Measurements from ENCODE around the gene USP24. TPM values are rescaled to one million over a fixed set of nuclear protein-coding genes. Genes with fewer than 3 reads are reported as not detected.

The USP24 gene
- total RNA-seq, 1 experiment from 2014 or later = 35.3 TPM

GRCh38 chr1:55168353-55168752 lies 46.8 kb downstream of the USP24 start:
- no peak overlapping the region for H3K4ac ChIP-seq (ENCODE audit: low read depth, low read length)
- H4K8ac ChIP-seq (replicated peaks; ENCODE audit: insufficient read length, low read depth, low read length) = no peak overlapping the region
- peak overlapping the region in 1 of 2 experiments; percentile 36; a peak in 2 of 5 replicates for H3K4me3 Mint-ChIP-seq
- H3K4me1 ChIP-seq (ENCODE audit: insufficient read depth, low read length) = peaks cover 4% of the 10 kb centered on the region; the same call in 1 of the 2 replicates
- H3K4me1 Mint-ChIP-seq = peaks cover 24 to 35% of the 10 kb centered on the region in 2 experiments
- no CpG with 5 or more reads among the region's 4 CpGs for WGBS (ENCODE audit: extremely low coverage, insufficient read length, low lambda C conversion rate)
- H3K4me2 ChIP-seq (ENCODE audit: insufficient read depth, insufficient read length, low read length) = no peak overlapping the region
- H3K14ac ChIP-seq (ENCODE audit: insufficient read depth, low read length) = no peak overlapping the region
- H3K9me3 Mint-ChIP-seq = no peaks in the 10 kb centered on the region
- no peak overlapping the region for H3K9ac ChIP-seq (ENCODE audit: extremely low read depth, insufficient read length, low read length)
- H3K9me3 ChIP-seq (ENCODE audit: control insufficient read depth, low read depth, low read length) = no peaks in the 10 kb centered on the region
- no peaks in the 10 kb centered on the region for H3K27me3 ChIP-seq (ENCODE audit: insufficient read depth, low read length)
- H2BK12ac ChIP-seq (ENCODE audit: insufficient read length, low read depth, low read length) = no peak overlapping the region
- H3T11ph ChIP-seq (ENCODE audit: low read length) = no peak overlapping the region
- H3K36me3 Mint-ChIP-seq (ENCODE audit: insufficient read depth in 1 of 3, low read depth in 3 of 3) = peaks cover 12 to 29% (median 19%) of the 10 kb centered on the region in 3 experiments; a peak in 6 of 7 replicates
- TF ChIP-seq, protein P1, sequence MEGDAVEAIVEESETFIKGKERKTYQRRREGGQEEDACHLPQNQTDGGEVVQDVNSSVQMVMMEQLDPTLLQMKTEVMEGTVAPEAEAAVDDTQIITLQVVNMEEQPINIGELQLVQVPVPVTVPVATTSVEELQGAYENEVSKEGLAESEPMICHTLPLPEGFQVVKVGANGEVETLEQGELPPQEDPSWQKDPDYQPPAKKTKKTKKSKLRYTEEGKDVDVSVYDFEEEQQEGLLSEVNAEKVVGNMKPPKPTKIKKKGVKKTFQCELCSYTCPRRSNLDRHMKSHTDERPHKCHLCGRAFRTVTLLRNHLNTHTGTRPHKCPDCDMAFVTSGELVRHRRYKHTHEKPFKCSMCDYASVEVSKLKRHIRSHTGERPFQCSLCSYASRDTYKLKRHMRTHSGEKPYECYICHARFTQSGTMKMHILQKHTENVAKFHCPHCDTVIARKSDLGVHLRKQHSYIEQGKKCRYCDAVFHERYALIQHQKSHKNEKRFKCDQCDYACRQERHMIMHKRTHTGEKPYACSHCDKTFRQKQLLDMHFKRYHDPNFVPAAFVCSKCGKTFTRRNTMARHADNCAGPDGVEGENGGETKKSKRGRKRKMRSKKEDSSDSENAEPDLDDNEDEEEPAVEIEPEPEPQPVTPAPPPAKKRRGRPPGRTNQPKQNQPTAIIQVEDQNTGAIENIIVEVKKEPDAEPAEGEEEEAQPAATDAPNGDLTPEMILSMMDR (conservative IDR thresholded peaks at IDR 0.05) = no peak
- H3K56ac ChIP-seq (ENCODE audit: insufficient read length, low read depth, low read length) = no peak overlapping the region
- no peak overlapping the region for H3K23ac ChIP-seq (ENCODE audit: insufficient read length, low read depth, low read length)
- no peak overlapping the region for H4K5ac ChIP-seq (ENCODE audit: insufficient read length, low read depth, low read length)
- H2BK120ac ChIP-seq (ENCODE audit: low read depth, low read length, poor library complexity, severe bottlenecking) = no peak overlapping the region
- H2BK5ac ChIP-seq (ENCODE audit: insufficient read length, low read length) = no peak overlapping the region
- H2BK15ac ChIP-seq (ENCODE audit: low read depth, low read length) = no peak overlapping the region
- H3K79me2 ChIP-seq (ENCODE audit: insufficient read depth, low read length) = no peaks in the 10 kb centered on the region
- peak; percentile 75 for DNase-seq
- H3K27ac ChIP-seq (ENCODE audit: insufficient read length, low read depth, low read length) = no peak overlapping the region
- H3K27me3 Mint-ChIP-seq (ENCODE audit: low read depth) = no peaks in the 10 kb centered on the region
- no peak overlapping the region for H2AK5ac ChIP-seq (ENCODE audit: insufficient read length, low read length)
- H4K91ac ChIP-seq (ENCODE audit: insufficient read length, low read depth, low read length) = no peak overlapping the region
- H4K20me1 ChIP-seq (ENCODE audit: control insufficient read depth, insufficient read depth, insufficient read length) = no peaks in the 10 kb centered on the region
- H2AFZ ChIP-seq (ENCODE audit: low read length) = no peak overlapping the region
- H3K23me2 ChIP-seq (ENCODE audit: insufficient read length, low read depth, low read length, poor library complexity, severe bottlenecking) = no peaks in the 10 kb centered on the region
- H3K27ac Mint-ChIP-seq = peak overlapping the region in 2 of 3 experiments; percentile 32 to 68; a peak in 2 of 7 replicates
- no peak overlapping the region for H3K18ac ChIP-seq (ENCODE audit: insufficient read length, low read depth, low read length)
- no peaks in the 10 kb centered on the region for H3K79me1 ChIP-seq (ENCODE audit: insufficient read depth, low read depth, low read length, poor library complexity, severe bottlenecking)
- no peak overlapping the region for H2BK20ac ChIP-seq (ENCODE audit: low read depth, low read length, poor library complexity, severe bottlenecking)

Data from H9 (cell line).